Loucy (cell line): ENCODE data around the gene CNDP1.

Source experiments
- CTCF ChIP-seq: fragments of 200-600 bp; sonication (generic); conservative IDR thresholded peaks from 2 replicates; pipeline ENCODE4 v1.5.1; 2014; ENCODE audit warnings: mild to moderate bottlenecking, antibody characterized with exemption, low read length
- EZH2phosphoT487 ChIP-seq: fragments of 200-600 bp; IDR thresholded peaks from 2 replicates; pipeline ENCODE4 v1.6.1; 2018; ENCODE audit warnings: antibody characterized with exemption, mild to moderate bottlenecking, moderate library complexity, borderline replicate concordance

GRCh38 chr18:74529378-74529777, 4.9 kb upstream of the CNDP1 start:
- TF ChIP-seq EZH2phosphoT487 (no peak), CTCF (no peak)
